ENCODE results near the gene DNPH1.

DNA sequence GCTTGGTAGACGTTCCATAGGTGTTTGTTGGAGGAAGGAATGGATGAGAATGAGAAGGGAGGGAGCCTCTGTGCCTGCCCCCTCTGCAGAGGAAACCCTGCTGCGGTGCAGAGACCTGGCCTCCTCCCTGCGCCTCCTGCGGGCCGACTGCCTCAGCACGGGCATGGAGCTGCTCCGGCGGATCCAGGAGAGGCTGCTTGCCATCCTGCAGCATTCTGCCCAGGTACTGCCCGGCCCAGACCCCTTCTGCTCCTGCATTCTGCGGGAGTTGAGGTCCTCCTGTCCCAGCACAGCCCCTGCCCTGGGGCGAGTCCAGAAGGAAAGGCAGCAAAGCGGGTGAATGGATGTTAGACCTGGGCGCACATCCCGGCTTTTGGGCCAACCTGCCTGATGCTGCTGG lies 6.1 kb downstream of the DNPH1 start:
- no peak for TF ChIP-seq YY1 (IDR thresholded peaks at IDR 0.05; ENCODE audit: insufficient read depth, insufficient read length)
- TF ChIP-seq ZNF274 (IDR thresholded peaks at IDR 0.05; ENCODE audit: low read depth, low read length): no peak
